Gastroesophageal sphincter (tissue), 3 donors: ENCODE measurements around the gene PALB2.

Source experiments
- EP300 ChIP-seq: sonication (generic); formaldehyde crosslinking; IDR thresholded peaks from one replicate; pipeline ENCODE4 v1.6.1; 2017; ENCODE audit warnings: antibody characterized with exemption, mild to moderate bottlenecking
- POLR2AphosphoS5 ChIP-seq: sonication (generic); formaldehyde crosslinking; IDR thresholded peaks from one replicate; pipeline ENCODE4 v1.6.1; 2017; ENCODE audit warnings: antibody characterized with exemption
- TF ChIP-seq, protein P1 (sequence below), 4 experiments: fragments of 200-600 bp in 2 of 4; fragments of 450-650 bp in 2 of 4; sonication (generic) in 1 of 4; IDR thresholded peaks; one replicate each; pipeline ENCODE4 v1.5.1; 2017 to 2019; ENCODE audit warnings: antibody characterized with exemption in 4 of 4, mild to moderate bottlenecking in 2 of 4, moderate library complexity in 2 of 4

DNA sequence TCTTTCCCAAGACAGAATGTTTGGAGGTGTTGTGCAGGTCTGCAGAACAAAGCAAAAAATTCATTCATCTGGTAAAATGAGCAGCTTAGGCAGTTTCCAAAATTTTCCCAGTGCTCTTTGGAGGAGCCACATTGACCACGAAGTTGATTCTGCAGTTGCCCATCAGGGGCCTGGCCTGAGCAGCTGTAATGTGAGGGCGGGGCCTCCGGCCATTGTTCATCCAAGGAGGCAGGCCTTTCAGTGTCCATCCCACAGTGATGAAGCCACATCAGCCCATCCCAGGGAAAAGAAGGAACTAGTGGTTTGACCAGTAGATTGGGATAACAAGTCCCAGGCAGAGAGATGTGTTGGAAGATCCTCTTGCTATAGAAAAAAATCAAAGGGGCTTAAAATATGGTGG lies 73.5 kb downstream of the PALB2 start:
- TF ChIP-seq, protein P1, sequence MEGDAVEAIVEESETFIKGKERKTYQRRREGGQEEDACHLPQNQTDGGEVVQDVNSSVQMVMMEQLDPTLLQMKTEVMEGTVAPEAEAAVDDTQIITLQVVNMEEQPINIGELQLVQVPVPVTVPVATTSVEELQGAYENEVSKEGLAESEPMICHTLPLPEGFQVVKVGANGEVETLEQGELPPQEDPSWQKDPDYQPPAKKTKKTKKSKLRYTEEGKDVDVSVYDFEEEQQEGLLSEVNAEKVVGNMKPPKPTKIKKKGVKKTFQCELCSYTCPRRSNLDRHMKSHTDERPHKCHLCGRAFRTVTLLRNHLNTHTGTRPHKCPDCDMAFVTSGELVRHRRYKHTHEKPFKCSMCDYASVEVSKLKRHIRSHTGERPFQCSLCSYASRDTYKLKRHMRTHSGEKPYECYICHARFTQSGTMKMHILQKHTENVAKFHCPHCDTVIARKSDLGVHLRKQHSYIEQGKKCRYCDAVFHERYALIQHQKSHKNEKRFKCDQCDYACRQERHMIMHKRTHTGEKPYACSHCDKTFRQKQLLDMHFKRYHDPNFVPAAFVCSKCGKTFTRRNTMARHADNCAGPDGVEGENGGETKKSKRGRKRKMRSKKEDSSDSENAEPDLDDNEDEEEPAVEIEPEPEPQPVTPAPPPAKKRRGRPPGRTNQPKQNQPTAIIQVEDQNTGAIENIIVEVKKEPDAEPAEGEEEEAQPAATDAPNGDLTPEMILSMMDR (IDR thresholded peaks at IDR 0.05), result no peak
- no peak for TF ChIP-seq EP300
- no peak for TF ChIP-seq POLR2AphosphoS5
